ENCODE data around the gene IGFBP7. TPM values are rescaled to one million over a fixed set of nuclear protein-coding genes. Genes with fewer than 3 reads are reported as not detected.

Gene IGFBP7
- total RNA-seq, 2 experiments from 2014 or later = not detected

- Mint-ChIP-seq H3K4me1 (ENCODE audit: low read depth) (no peaks in the 10 kb centered on the region), H3K9me3 (no peaks in the 10 kb centered on the region), H3K36me3 (ENCODE audit: low read depth) (no peaks in the 10 kb centered on the region), H3K27me3 (peaks cover 15% of the 10 kb centered on the region), H3K4me3 (no peak overlapping the region), H3K27ac (no peak overlapping the region)
- intact Hi-C loops (cut with micrococcal nuclease) = no loop called here
- no peak for TF ChIP-seq CTCF (IDR thresholded peaks at IDR 0.05)
- POLR2A ChIA-PET = no interaction called here
- ATAC-seq (no peak), DNase-seq (no peak)
- CTCF ChIA-PET = interaction anchor here (1.2 kb wide), 1 partner anchor 86 kb away, joined by 4 read pairs; no protein-coding TSS in a partner anchor
Observed at GRCh38 chr4:57077550-57078343, 32.4 kb downstream of the IGFBP7 start.

- POLR2A ChIA-PET = no interaction called here
- TF ChIP-seq CTCF (IDR thresholded peaks at IDR 0.05) = no peak
- no peak overlapping the region for H3K4me3 Mint-ChIP-seq
- no peak overlapping the region for H3K27ac Mint-ChIP-seq
- CTCF ChIA-PET = no interaction called here
- H3K9me3 Mint-ChIP-seq = no peaks in the 10 kb centered on the region
- no peaks in the 10 kb centered on the region for H3K36me3 Mint-ChIP-seq (ENCODE audit: low read depth)
- ATAC-seq (no peak), DNase-seq (no peak)
- intact Hi-C loops (cut with micrococcal nuclease) = no loop called here
- H3K4me1 Mint-ChIP-seq (ENCODE audit: low read depth) = no peaks in the 10 kb centered on the region
- peaks cover 15% of the 10 kb centered on the region for H3K27me3 Mint-ChIP-seq
Observed at GRCh38 chr4:57076646-57077045, 33.5 kb downstream of the IGFBP7 start.

- Mint-ChIP-seq H3K4me3 (no peak overlapping the region), H3K4me1 (ENCODE audit: low read depth) (no peaks in the 10 kb centered on the region), H3K36me3 (ENCODE audit: low read depth) (no peaks in the 10 kb centered on the region), H3K27ac (no peak overlapping the region), H3K9me3 (no peaks in the 10 kb centered on the region), H3K27me3 (peaks cover 15% of the 10 kb centered on the region)
- ChIA-PET CTCF (interaction anchor here (1.9 kb wide), 1 partner anchor 17 kb away, joined by 5 read pairs; no protein-coding TSS in a partner anchor), POLR2A (no interaction called here)
- DNase-seq = no peak
- TF ChIP-seq CTCF (IDR thresholded peaks at IDR 0.05) = no peak
- intact Hi-C loops (cut with micrococcal nuclease) = no loop called here
- no peak for ATAC-seq
Observed at GRCh38 chr4:57075367-57075766, 34.8 kb downstream of the IGFBP7 start.

GRCh38 chr4:57074744-57075143, 35.4 kb downstream of the IGFBP7 start:
- POLR2A ChIA-PET = no interaction called here
- intact Hi-C loops (cut with micrococcal nuclease) = no loop called here

More at GRCh38 chr4:57074744-57075143, 35.4 kb downstream of the IGFBP7 start:
- H3K9me3 Mint-ChIP-seq = no peaks in the 10 kb centered on the region
- H3K27ac Mint-ChIP-seq = no peak overlapping the region
- TF ChIP-seq CTCF (IDR thresholded peaks at IDR 0.05) = no peak
- peaks cover 15% of the 10 kb centered on the region for H3K27me3 Mint-ChIP-seq
- DNase-seq (no peak), ATAC-seq (no peak)
- no peak overlapping the region for H3K4me3 Mint-ChIP-seq
- CTCF ChIA-PET = interaction anchor here (1.9 kb wide), 1 partner anchor 18 kb away, joined by 5 read pairs; no protein-coding TSS in a partner anchor
- no peaks in the 10 kb centered on the region for H3K36me3 Mint-ChIP-seq (ENCODE audit: low read depth)
- H3K4me1 Mint-ChIP-seq (ENCODE audit: low read depth) = no peaks in the 10 kb centered on the region

All from activated CD8-positive, alpha-beta T cell treated with anti-CD3 and anti-CD28 coated beads for 36 hours (primary cell).